ENCODE data around the gene FERMT2. TPM values are rescaled to one million over a fixed set of nuclear protein-coding genes. Genes with fewer than 3 reads are reported as not detected.

FERMT2 gene
- total RNA-seq: 100 to 1,000 TPM; 158 to 162 TPM
- polyA plus RNA-seq (ENCODE audit: insufficient read length in 2 of 2): 100 to 1,000 TPM; 109 to 129 TPM
- long read RNA-seq, donor 1, partial matches to known transcripts: 13 of 19 reads
- long read RNA-seq, donor 1, other reads (novel, unspliced or antisense): 0 of 19 reads
- long read RNA-seq, donor 2, partial matches to known transcripts: 5 of 6 reads
- long read RNA-seq, donor 2, other reads (novel, unspliced or antisense): 0 of 6 reads
- long read RNA-seq, donor 3, partial matches to known transcripts: 13 of 17 reads
- long read RNA-seq, donor 3, other reads (novel, unspliced or antisense): 0 of 17 reads
- long read RNA-seq, donor 4, partial matches to known transcripts: 27 of 31 reads
- long read RNA-seq, donor 4, other reads (novel, unspliced or antisense): 0 of 31 reads

- Histone ChIP-seq H3K27me3 (ENCODE audit: control insufficient read depth, insufficient read depth, low read length) (no peaks in the 10 kb centered on the region), H3K4me3 (ENCODE audit: low read depth, low read length) (peak within 1 kb of the TSS; percentile 95), H3K4me1 (ENCODE audit: control insufficient read depth, insufficient read depth, low read length) (peaks cover 8% of the 10 kb centered on the region), H3K27ac (ENCODE audit: low read depth, low read length) (peak within 1 kb of the TSS; percentile 100), H3K36me3 (ENCODE audit: control insufficient read depth, insufficient read depth, low read length) (peaks cover 6% of the 10 kb centered on the region), H3K9me3 (ENCODE audit: control insufficient read depth, insufficient read depth, low read length) (no peaks in the 10 kb centered on the region)
- under 1% methylated on average over 78 of the region's 95 CpGs for WGBS (ENCODE audit: insufficient coverage)
- DNase-seq (ENCODE audit: low read depth in 4 of 6, low spot score in 6 of 6): peak; percentile 66 to 96 (median 81)
These were observed at the start of gene FERMT2 for GRCh38 chr14:52950898-52951680. TSS of gene FERMT2 (minus strand) at chr14:52951050. CDS start at chr14:52950568, 482 bp downstream.

GRCh38 chr14:52998376-52999015 lies 47.6 kb upstream of the FERMT2 start:
- Histone ChIP-seq H3K9me3 (ENCODE audit: control insufficient read depth, insufficient read depth, low read length) (no peaks in the 10 kb centered on the region), H3K27ac (ENCODE audit: low read depth, low read length) (no peak overlapping the region), H3K36me3 (ENCODE audit: control insufficient read depth, insufficient read depth, low read length) (no peaks in the 10 kb centered on the region), H3K4me3 (ENCODE audit: low read depth, low read length) (no peak overlapping the region), H3K27me3 (ENCODE audit: control insufficient read depth, insufficient read depth, low read length) (no peaks in the 10 kb centered on the region), H3K4me1 (ENCODE audit: control insufficient read depth, insufficient read depth, low read length) (no peaks in the 10 kb centered on the region)
- 81% methylated on average over 6 of the region's 6 CpGs for WGBS (ENCODE audit: insufficient coverage)
- DNase-seq (ENCODE audit: low read depth in 4 of 6, low spot score in 6 of 6): peak in 1 of 6 donors; percentile 24

GRCh38 chr14:52996493-52996892 lies 45.6 kb upstream of the FERMT2 start:
- Histone ChIP-seq H3K27ac (ENCODE audit: low read depth, low read length) (no peak overlapping the region), H3K4me3 (ENCODE audit: low read depth, low read length) (no peak overlapping the region), H3K36me3 (ENCODE audit: control insufficient read depth, insufficient read depth, low read length) (no peaks in the 10 kb centered on the region), H3K4me1 (ENCODE audit: control insufficient read depth, insufficient read depth, low read length) (no peaks in the 10 kb centered on the region), H3K9me3 (ENCODE audit: control insufficient read depth, insufficient read depth, low read length) (no peaks in the 10 kb centered on the region), H3K27me3 (ENCODE audit: control insufficient read depth, insufficient read depth, low read length) (no peaks in the 10 kb centered on the region)
- no peak for DNase-seq (ENCODE audit: low read depth in 4 of 6, low spot score in 6 of 6)
- WGBS (ENCODE audit: insufficient coverage): 100% methylated on average over 1 of the region's 2 CpGs

GRCh38 chr14:52995998-52996397 lies 45.1 kb upstream of the FERMT2 start:
- WGBS (ENCODE audit: insufficient coverage): 89% methylated on average over 1 of the region's 1 CpG
- Histone ChIP-seq H3K36me3 (ENCODE audit: control insufficient read depth, insufficient read depth, low read length) (no peaks in the 10 kb centered on the region), H3K27ac (ENCODE audit: low read depth, low read length) (no peak overlapping the region), H3K27me3 (ENCODE audit: control insufficient read depth, insufficient read depth, low read length) (no peaks in the 10 kb centered on the region), H3K4me3 (ENCODE audit: low read depth, low read length) (no peak overlapping the region), H3K9me3 (ENCODE audit: control insufficient read depth, insufficient read depth, low read length) (no peaks in the 10 kb centered on the region), H3K4me1 (ENCODE audit: control insufficient read depth, insufficient read depth, low read length) (no peaks in the 10 kb centered on the region)
- no peak for DNase-seq (ENCODE audit: low read depth in 4 of 6, low spot score in 6 of 6)

- no peak overlapping the region for H3K27ac ChIP-seq (ENCODE audit: low read depth, low read length)
- no peak overlapping the region for H3K4me3 ChIP-seq (ENCODE audit: low read depth, low read length)
- peaks cover 3% of the 10 kb centered on the region for H3K4me1 ChIP-seq (ENCODE audit: control insufficient read depth, insufficient read depth, low read length)
- DNase-seq (ENCODE audit: low read depth in 4 of 6, low spot score in 6 of 6): no peak
- no peaks in the 10 kb centered on the region for H3K27me3 ChIP-seq (ENCODE audit: control insufficient read depth, insufficient read depth, low read length)
- no peaks in the 10 kb centered on the region for H3K36me3 ChIP-seq (ENCODE audit: control insufficient read depth, insufficient read depth, low read length)
- H3K9me3 ChIP-seq (ENCODE audit: control insufficient read depth, insufficient read depth, low read length): no peaks in the 10 kb centered on the region
- WGBS (ENCODE audit: insufficient coverage): no CpG with 5 or more reads among the region's 1 CpG
These were observed 41.5 kb upstream of the FERMT2 start for GRCh38 chr14:52992236-52992870.

GRCh38 chr14:52988139-52988538 lies 37.3 kb upstream of the FERMT2 start:
- peak in 1 of 6 donors; percentile 80 for DNase-seq (ENCODE audit: low read depth in 4 of 6, low spot score in 6 of 6)
- no peak overlapping the region for H3K4me3 ChIP-seq (ENCODE audit: low read depth, low read length)
- no peak overlapping the region for H3K27ac ChIP-seq (ENCODE audit: low read depth, low read length)
- H3K27me3 ChIP-seq (ENCODE audit: control insufficient read depth, insufficient read depth, low read length): no peaks in the 10 kb centered on the region
- no peaks in the 10 kb centered on the region for H3K9me3 ChIP-seq (ENCODE audit: control insufficient read depth, insufficient read depth, low read length)
- no peaks in the 10 kb centered on the region for H3K36me3 ChIP-seq (ENCODE audit: control insufficient read depth, insufficient read depth, low read length)
- peaks cover 3% of the 10 kb centered on the region for H3K4me1 ChIP-seq (ENCODE audit: control insufficient read depth, insufficient read depth, low read length)

GRCh38 chr14:52987514-52987913 lies 36.7 kb upstream of the FERMT2 start:
- DNase-seq (ENCODE audit: low read depth in 4 of 6, low spot score in 6 of 6): peak in 5 of 6 donors; percentile 65 to 98 (median 81)
- no peak overlapping the region for H3K4me3 ChIP-seq (ENCODE audit: low read depth, low read length)
- no peaks in the 10 kb centered on the region for H3K27me3 ChIP-seq (ENCODE audit: control insufficient read depth, insufficient read depth, low read length)
- 58% methylated on average over 3 of the region's 3 CpGs for WGBS (ENCODE audit: insufficient coverage)
- no peaks in the 10 kb centered on the region for H3K9me3 ChIP-seq (ENCODE audit: control insufficient read depth, insufficient read depth, low read length)
- no peaks in the 10 kb centered on the region for H3K36me3 ChIP-seq (ENCODE audit: control insufficient read depth, insufficient read depth, low read length)
- H3K4me1 ChIP-seq (ENCODE audit: control insufficient read depth, insufficient read depth, low read length): peaks cover 3% of the 10 kb centered on the region
- no peak overlapping the region for H3K27ac ChIP-seq (ENCODE audit: low read depth, low read length)

- 17% methylated on average over 1 of the region's 2 CpGs for WGBS (ENCODE audit: insufficient coverage)
- no peaks in the 10 kb centered on the region for H3K27me3 ChIP-seq (ENCODE audit: control insufficient read depth, insufficient read depth, low read length)
These were observed 36.2 kb upstream of the FERMT2 start for GRCh38 chr14:52987042-52987441.

GRCh38 chr14:52977798-52978197 lies 26.9 kb upstream of the FERMT2 start:
- no peaks in the 10 kb centered on the region for H3K27me3 ChIP-seq (ENCODE audit: control insufficient read depth, insufficient read depth, low read length)
- H3K27ac ChIP-seq (ENCODE audit: low read depth, low read length): no peak overlapping the region
- peak in 2 of 6 donors; percentile 30 to 64 for DNase-seq (ENCODE audit: low read depth in 4 of 6, low spot score in 6 of 6)
- no CpG with 5 or more reads among the region's 3 CpGs for WGBS (ENCODE audit: insufficient coverage)
- H3K4me1 ChIP-seq (ENCODE audit: control insufficient read depth, insufficient read depth, low read length): no peaks in the 10 kb centered on the region
- no peak overlapping the region for H3K4me3 ChIP-seq (ENCODE audit: low read depth, low read length)
- H3K36me3 ChIP-seq (ENCODE audit: control insufficient read depth, insufficient read depth, low read length): no peaks in the 10 kb centered on the region
- H3K9me3 ChIP-seq (ENCODE audit: control insufficient read depth, insufficient read depth, low read length): no peaks in the 10 kb centered on the region

More at GRCh38 chr14:52987042-52987441, 36.2 kb upstream of the FERMT2 start:
- Histone ChIP-seq H3K9me3 (ENCODE audit: control insufficient read depth, insufficient read depth, low read length) (no peaks in the 10 kb centered on the region), H3K4me3 (ENCODE audit: low read depth, low read length) (no peak overlapping the region), H3K4me1 (ENCODE audit: control insufficient read depth, insufficient read depth, low read length) (peaks cover 3% of the 10 kb centered on the region), H3K36me3 (ENCODE audit: control insufficient read depth, insufficient read depth, low read length) (no peaks in the 10 kb centered on the region), H3K27ac (ENCODE audit: low read depth, low read length) (no peak overlapping the region)
- DNase-seq (ENCODE audit: low read depth in 4 of 6, low spot score in 6 of 6): peak in 1 of 6 donors; percentile 28
